CD4-positive, alpha-beta T cell treated with Interleukin-2 at 100 ng/mL for 4 hours (primary cell): ENCODE measurements around the gene CLIC3.
"Not testable (repeated sequence)": the region's sequence is repeated elsewhere in the genome, so short reads cannot be mapped to it uniquely, and the experiment has no call there.

Experiments
- DNase-seq: peaks from one replicate; pipeline ENCODE4 v3.0.0-alpha.2; 2020; ENCODE audit warnings: low spot score

CLIC3 gene

GRCh38 chr9:136996361-136997292 lies at the start of gene CLIC3:
CLIC3 (minus strand) TSS chr9:136996568; CDS start chr9:136996543, 25 bp downstream.
- DNase-seq, result peak; percentile 57

- DNase-seq, result no peak
Observed at GRCh38 chr9:137045294-137046087, 49.1 kb upstream of the CLIC3 start.

- no peak for DNase-seq
Observed at GRCh38 chr9:137044502-137045177, 48.3 kb upstream of the CLIC3 start.

- DNase-seq, result no peak
Observed at GRCh38 chr9:137044037-137044436, 47.7 kb upstream of the CLIC3 start.

GRCh38 chr9:137042751-137043727 lies 46.7 kb upstream of the CLIC3 start:
- no peak for DNase-seq

GRCh38 chr9:137041124-137041523 lies 44.8 kb upstream of the CLIC3 start:
- DNase-seq, result no peak

GRCh38 chr9:137040568-137040967 lies 44.2 kb upstream of the CLIC3 start:
- DNase-seq, result no peak

GRCh38 chr9:137039611-137040366 lies 43.4 kb upstream of the CLIC3 start:
- no peak for DNase-seq

GRCh38 chr9:137038916-137039315 lies 42.5 kb upstream of the CLIC3 start:
- DNase-seq, result no peak

GRCh38 chr9:137037483-137037882 lies 41.1 kb upstream of the CLIC3 start:
- no peak for DNase-seq

- no peak for DNase-seq
Observed at GRCh38 chr9:137037035-137037434, 40.7 kb upstream of the CLIC3 start.

GRCh38 chr9:137035937-137036336 lies 39.6 kb upstream of the CLIC3 start:
- no peak for DNase-seq

- no peak for DNase-seq
Observed at GRCh38 chr9:137035507-137035834, 39.1 kb upstream of the CLIC3 start.

GRCh38 chr9:137034709-137035506 lies 38.5 kb upstream of the CLIC3 start:
- DNase-seq, result peak; percentile 89

GRCh38 chr9:137034039-137034708 lies 37.8 kb upstream of the CLIC3 start:
- no peak for DNase-seq

- DNase-seq, result not testable (repeated sequence)
Observed at GRCh38 chr9:137033481-137033880, 37.1 kb upstream of the CLIC3 start.

GRCh38 chr9:137032858-137033257 lies 36.5 kb upstream of the CLIC3 start:
- no peak for DNase-seq

- DNase-seq, result peak; percentile 33
Observed at GRCh38 chr9:137031904-137032640, 35.7 kb upstream of the CLIC3 start, which contains the start of gene FUT7. FUT7 (minus strand) TSS chr9:137032088; CDS start chr9:137031991, 97 bp downstream.
